Brain microvascular endothelial cell (primary cell): ENCODE results near the gene VPS4B.

Source experiments
- DNase-seq: peaks from one replicate; pipeline ENCODE4 v3.0.0-alpha.2; 2020
- H3K27ac ChIP-seq: fragments of 250-450 bp; sonication (Bioruptor Pico); 2 replicates; pipeline ENCODE4 v1.5.1; 2020; ENCODE audit warnings: mild to moderate bottlenecking, moderate library complexity
- H3K27me3 ChIP-seq: fragments of 250-450 bp; sonication (Bioruptor Pico); replicated peaks from 2 replicates; pipeline ENCODE4 v1.5.1; 2020; ENCODE audit warnings: mild to moderate bottlenecking
- H3K36me3 ChIP-seq: fragments of 250-450 bp; sonication (Bioruptor Pico); replicated peaks from 2 replicates; pipeline ENCODE4 v1.5.1; 2020; ENCODE audit warnings: mild to moderate bottlenecking
- H3K4me3 ChIP-seq: 2 replicates; pipeline ENCODE4 v1.5.1; 2011; ENCODE audit warnings: low read depth, mild to moderate bottlenecking, control low read depth, low read length, moderate library complexity
- CTCF ChIP-seq: IDR thresholded peaks from 2 replicates; pipeline ENCODE4 v1.5.1; 2011; ENCODE audit warnings: low read depth, mild to moderate bottlenecking, moderate library complexity, low read length, control low read depth, inconsistent platforms; ENCODE audit errors: missing control alignments
- in situ Hi-C: cut with HindIII; loops from 2 replicates; pipeline ENCODE4 v1.10.0; 2017; ENCODE audit warnings: low sequenced_read_pairs, low pct_ligation_motif_present

VPS4B gene

GRCh38 chr18:63344263-63344662 lies 78.0 kb downstream of the VPS4B start:
- no peak for DNase-seq
- Histone ChIP-seq H3K27me3 (no peaks in the 10 kb centered on the region), H3K27ac (no peak overlapping the region), H3K4me3 (no peak overlapping the region), H3K36me3 (peaks cover 59% of the 10 kb centered on the region)
- in situ Hi-C loops: no loop called here
- TF ChIP-seq CTCF: no peak

GRCh38 chr18:63342206-63342605 lies 80.1 kb downstream of the VPS4B start:
- Histone ChIP-seq H3K27ac (no peak overlapping the region), H3K36me3 (peaks cover 55% of the 10 kb centered on the region), H3K4me3 (no peak overlapping the region), H3K27me3 (no peaks in the 10 kb centered on the region)
- in situ Hi-C loops: no loop called here
- no peak for DNase-seq
- TF ChIP-seq CTCF: peak; percentile 78

GRCh38 chr18:63339920-63340484 lies 82.3 kb downstream of the VPS4B start:
- DNase-seq: no peak
- peaks cover 47% of the 10 kb centered on the region for H3K36me3 ChIP-seq
- in situ Hi-C loops: no loop called here
- no peak overlapping the region for H3K4me3 ChIP-seq
- H3K27ac ChIP-seq: no peak overlapping the region
- TF ChIP-seq CTCF: peak; percentile 69
- H3K27me3 ChIP-seq: no peaks in the 10 kb centered on the region
